H7 (cell line): ENCODE measurements around the gene EIF2B2. TPM values are rescaled to one million over a fixed set of nuclear protein-coding genes. Genes with fewer than 3 reads are reported as not detected.
A peak's percentile ranks its signal among the peaks of the same experiment; 100 is the strongest.

Experiments used
- DNase-seq: peaks from one replicate; pipeline ENCODE4 v3.0.0; 2012
- H3K27me3 ChIP-seq: 2 replicates; pipeline ENCODE4 v1.6.0; 2011; ENCODE audit warnings: mild to moderate bottlenecking, low read length; ENCODE audit not compliant: control insufficient read depth, insufficient read depth
- H3K36me3 ChIP-seq: replicated peaks from 2 replicates; pipeline ENCODE4 v1.5.1; 2011; ENCODE audit warnings: low read length; ENCODE audit not compliant: control insufficient read depth, insufficient read depth
- H3K4me3 ChIP-seq: 2 replicates; pipeline ENCODE4 v1.5.1; 2011; ENCODE audit warnings: low read depth, mild to moderate bottlenecking, control low read depth, low read length, moderate library complexity; ENCODE audit not compliant: insufficient read depth
- total RNA-seq: library from RNA; depleted of rRNA; stranded (reverse); fragments of >200 nt; shearing (Covaris generic); gene quantifications from 2 replicates; pipeline ENCODE4 v1.2.3, GENCODE V29; 2014

EIF2B2 gene
- total RNA-seq, 1 experiment from 2014 or later: 51.8 TPM

DNA sequence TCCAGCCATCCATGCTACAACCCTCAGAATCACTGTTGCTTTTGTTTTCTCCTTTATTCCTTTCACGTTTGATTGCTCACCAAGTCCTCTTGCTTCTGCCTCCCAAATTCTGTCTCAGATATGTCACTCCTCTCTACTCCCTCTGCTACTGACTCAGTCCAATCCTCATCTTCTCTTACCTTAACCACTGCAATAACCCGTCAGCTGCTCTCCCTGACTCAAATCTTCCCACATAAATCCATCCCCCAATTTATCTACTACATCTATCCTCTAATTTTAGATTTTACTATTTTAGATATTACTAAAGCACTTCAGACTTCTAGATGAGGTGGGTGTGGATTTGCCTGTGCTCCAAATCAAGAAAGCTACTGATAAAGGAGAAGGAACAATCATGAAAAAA, 23.2 kb downstream of the EIF2B2 start:
- peaks cover 7% of the 10 kb centered on the region for H3K36me3 ChIP-seq
- DNase-seq: no peak
- H3K27me3 ChIP-seq: no peaks in the 10 kb centered on the region
- no peak overlapping the region for H3K4me3 ChIP-seq

DNA sequence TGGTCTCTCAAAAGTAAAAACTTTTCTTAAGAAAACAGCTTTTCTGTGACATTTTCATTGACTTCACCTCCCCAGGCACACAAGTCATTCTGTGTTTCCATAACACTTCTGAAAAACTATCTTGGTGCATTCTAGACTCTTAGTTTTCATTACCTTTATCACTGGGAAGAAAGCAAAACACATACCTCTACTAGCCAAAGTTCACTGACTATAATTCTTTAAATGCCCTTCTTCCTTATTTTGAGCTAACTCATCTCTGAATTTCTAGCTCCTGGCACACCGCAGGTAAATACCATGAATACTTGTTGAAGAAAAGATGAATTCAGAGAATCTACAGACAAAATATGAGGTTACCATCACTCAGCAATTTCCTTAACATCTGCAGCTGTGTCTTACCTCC, 27.4 kb downstream of the EIF2B2 start:
- DNase-seq: no peak

DNA sequence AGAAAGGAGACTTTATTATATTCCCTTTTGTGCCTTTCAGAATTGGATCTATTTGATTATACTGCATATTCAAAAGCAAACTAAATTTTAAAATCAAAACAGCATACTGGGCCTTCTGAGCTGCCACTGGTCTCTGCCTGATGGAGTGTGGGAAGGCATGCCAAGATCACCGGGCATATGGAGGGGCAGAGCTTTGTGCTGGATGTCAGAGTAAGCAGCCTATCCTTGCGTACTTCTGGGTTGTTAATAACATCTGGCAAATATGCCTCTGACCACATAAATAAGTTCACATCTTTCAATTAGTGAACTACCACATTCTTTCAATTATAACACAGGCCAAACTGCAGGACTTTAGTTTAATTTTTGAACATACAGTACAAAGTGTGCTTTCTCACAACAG, 30.2 kb downstream of the EIF2B2 start:
- Histone ChIP-seq H3K36me3 (peaks cover 5% of the 10 kb centered on the region), H3K4me3 (no peak overlapping the region), H3K27me3 (no peaks in the 10 kb centered on the region)
- no peak for DNase-seq

More for the DNA sequence above, 27.4 kb downstream of the EIF2B2 start:
- no peaks in the 10 kb centered on the region for H3K27me3 ChIP-seq
- peaks cover 2% of the 10 kb centered on the region for H3K36me3 ChIP-seq
- H3K4me3 ChIP-seq: no peak overlapping the region

DNA sequence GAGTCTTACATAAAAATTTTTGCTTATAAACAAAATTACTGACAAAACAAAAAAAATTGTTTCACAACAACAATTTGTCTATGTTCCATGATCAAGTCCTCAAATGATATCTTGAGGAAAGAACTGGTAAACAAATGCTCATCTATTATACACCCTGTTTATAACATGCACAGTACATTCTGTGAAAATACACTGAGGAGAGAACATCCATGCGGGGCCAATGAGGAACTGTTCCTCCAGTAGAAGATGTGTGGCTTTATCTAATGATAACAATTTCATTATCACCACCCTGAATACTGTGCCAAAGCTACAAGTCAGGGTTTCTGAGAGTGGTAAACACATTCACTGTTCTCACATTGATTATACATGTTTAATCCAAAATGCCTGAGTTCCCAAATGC, 37.8 kb downstream of the EIF2B2 start:
- H3K4me3 ChIP-seq: no peak overlapping the region
- H3K27me3 ChIP-seq: no peaks in the 10 kb centered on the region
- peaks cover 4% of the 10 kb centered on the region for H3K36me3 ChIP-seq
- DNase-seq: no peak

DNA sequence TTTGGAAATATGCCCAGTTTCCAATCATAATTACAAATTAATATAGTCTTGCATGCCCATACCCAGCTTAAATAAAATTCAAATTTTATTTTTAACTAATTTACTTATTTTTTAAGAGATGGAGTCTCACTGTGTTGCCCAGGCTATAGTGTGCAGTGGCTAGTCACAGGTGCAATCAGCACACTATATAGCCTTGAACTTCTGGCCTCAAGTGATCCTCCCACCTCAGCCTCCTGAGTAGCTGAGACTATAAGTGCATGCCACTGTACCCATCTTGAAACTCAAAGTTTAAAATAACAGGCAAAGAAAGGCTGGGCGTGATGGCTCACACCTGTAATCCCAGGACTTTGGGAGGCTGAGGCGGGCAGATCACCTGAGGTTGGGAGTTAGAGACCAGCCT, 38.2 kb downstream of the EIF2B2 start:
- DNase-seq: no peak
- Histone ChIP-seq H3K36me3 (peaks cover 4% of the 10 kb centered on the region), H3K4me3 (no peak overlapping the region), H3K27me3 (no peaks in the 10 kb centered on the region)

DNA sequence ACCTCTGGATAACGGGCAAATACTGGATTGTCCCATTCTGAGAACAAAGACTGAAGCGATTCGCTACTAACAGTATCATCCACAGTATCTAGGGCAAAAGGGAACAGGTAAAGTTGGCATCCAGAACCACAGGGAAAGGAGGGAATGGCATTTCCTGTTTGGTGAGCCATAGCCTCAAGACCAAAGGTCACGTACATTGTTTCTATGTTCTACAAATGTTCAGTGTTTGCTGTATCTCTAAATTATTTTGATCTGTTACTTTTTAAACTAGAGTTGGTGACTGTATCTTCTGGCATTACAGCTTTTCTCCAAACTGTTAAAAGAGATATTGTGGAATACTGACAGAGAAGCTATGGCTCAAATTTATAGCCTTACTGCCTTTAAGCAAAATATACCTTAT, 38.9 kb downstream of the EIF2B2 start:
- H3K36me3 ChIP-seq: peaks cover 4% of the 10 kb centered on the region
- H3K27me3 ChIP-seq: no peaks in the 10 kb centered on the region
- no peak overlapping the region for H3K4me3 ChIP-seq
- no peak for DNase-seq

DNA sequence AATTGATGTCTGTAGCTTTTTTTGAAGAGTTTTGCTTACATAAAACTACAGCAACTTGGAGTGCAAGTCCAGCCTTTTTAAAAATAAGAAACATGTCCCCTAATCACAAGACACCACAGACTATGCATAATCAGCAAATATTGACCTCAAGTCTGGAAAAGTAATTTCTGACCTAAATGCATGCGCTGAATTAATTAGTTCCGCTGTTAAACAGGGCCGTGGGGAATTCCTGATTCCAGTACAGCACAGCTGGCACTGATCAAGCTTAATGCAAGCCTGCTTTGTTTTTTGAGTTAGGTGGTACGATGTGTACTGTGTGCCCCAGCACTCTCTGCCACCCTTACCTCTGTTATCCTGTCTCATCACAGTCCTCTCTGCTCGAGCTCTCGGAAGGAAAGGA, 39.3 kb downstream of the EIF2B2 start:
- Histone ChIP-seq H3K4me3 (no peak overlapping the region), H3K36me3 (peaks cover 3% of the 10 kb centered on the region), H3K27me3 (no peaks in the 10 kb centered on the region)
- no peak for DNase-seq

DNA sequence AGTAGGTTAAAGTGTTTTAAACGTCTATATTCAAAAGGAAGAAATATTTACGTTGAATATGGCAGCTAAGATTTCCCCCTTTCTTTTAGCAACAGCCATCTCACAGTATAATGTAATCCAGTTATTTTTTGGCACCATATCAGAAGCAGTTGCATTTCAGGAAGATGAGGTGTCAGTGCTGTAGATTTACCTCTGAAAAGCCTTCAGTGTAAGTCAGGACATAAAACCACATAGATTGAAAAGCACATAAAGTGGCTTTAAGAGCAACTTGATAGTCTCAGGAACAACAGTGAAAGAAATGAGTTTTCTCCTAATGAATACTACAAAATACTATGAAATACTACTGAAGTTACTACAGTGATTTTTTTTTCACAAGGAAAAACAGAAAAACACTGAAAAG, 41.6 kb downstream of the EIF2B2 start:
- DNase-seq: no peak
- Histone ChIP-seq H3K27me3 (no peaks in the 10 kb centered on the region), H3K4me3 (no peak overlapping the region), H3K36me3 (peaks cover 1% of the 10 kb centered on the region)

DNA sequence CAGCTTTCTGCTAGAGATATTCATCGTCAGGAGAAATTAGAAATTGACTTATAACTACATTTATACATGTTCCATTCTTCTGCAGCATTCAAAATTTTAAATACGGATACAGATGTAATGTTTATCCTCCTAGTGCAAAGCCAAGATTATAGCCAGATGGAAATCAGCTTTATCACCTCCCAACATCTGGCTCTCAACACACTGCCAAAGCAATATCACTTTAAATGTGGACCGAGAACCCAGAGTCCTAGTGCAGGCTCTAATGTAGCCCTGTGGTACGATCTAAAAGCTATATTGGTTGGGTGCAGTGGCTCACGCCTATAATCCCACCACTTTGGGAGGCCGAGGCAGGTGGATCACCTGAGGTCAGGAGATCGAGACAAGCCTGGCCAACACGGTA, 42.0 kb downstream of the EIF2B2 start:
- H3K4me3 ChIP-seq: no peak overlapping the region
- H3K36me3 ChIP-seq: no peaks in the 10 kb centered on the region; the same call in 1 of the 2 replicates
- DNase-seq: no peak
- no peaks in the 10 kb centered on the region for H3K27me3 ChIP-seq

DNA sequence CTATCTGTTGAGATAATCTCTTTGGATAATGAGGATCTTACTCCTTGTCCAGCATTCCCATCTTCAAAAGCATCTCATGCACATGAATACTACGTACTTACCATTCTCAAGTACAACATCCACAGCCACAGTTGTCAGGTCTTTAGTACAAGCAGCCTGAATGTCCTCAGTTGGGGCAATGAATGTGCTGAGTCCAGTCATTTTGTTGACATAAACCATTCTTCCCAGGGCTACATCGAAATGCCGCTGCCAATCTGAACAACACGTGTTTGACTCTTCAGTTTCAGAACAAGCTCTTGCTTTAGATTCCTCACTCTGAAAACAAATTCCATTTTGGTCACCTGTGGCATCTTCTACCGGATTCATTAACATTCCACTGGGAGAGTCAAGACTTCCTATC, 43.6 kb downstream of the EIF2B2 start:
- no peak for DNase-seq
- no peaks in the 10 kb centered on the region for H3K27me3 ChIP-seq
- no peak overlapping the region for H3K4me3 ChIP-seq
- no peaks in the 10 kb centered on the region; the same call in 1 of the 2 replicates for H3K36me3 ChIP-seq

DNA sequence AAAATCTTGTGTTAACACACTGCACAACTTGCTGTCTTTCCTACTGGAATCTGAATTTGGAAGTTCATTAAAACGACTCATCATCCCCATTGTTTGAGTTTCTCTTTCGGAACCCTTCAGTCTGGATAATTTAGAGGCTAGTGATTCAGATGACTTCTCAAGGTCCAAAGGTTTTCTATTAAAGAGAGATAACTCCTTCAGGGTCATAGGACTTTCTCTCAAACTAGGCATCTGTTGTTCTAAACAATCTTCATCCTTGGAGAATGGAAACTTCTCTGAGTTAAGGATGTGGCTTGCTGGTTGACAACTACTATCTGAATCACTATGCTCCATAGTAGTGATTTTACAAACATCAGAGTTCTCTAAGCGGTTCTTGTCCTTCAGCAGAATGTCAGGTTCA, 44.2 kb downstream of the EIF2B2 start:
- Histone ChIP-seq H3K36me3 (no peaks in the 10 kb centered on the region; the same call in 1 of the 2 replicates), H3K4me3 (no peak overlapping the region), H3K27me3 (no peaks in the 10 kb centered on the region)
- no peak for DNase-seq

DNA sequence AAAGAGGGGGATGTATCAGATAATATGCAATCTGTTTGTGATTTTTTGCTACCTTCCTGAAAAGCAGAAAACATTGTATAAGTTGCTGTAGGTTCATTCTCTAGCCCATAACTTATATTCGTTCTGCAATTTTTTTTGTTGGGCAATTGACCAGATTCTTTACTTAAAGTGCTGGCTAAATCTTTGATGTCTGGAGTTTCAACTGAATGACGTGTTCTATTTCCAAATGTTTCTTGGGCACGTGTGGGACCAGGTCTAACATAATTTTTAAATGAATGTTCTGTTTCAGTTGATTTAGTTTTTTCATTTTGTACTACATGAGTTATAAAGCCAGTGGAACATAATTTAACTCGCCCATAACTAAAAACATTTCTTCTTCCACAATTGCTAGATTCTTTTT, 44.8 kb downstream of the EIF2B2 start:
- no peak for DNase-seq
- Histone ChIP-seq H3K36me3 (no peaks in the 10 kb centered on the region), H3K27me3 (no peaks in the 10 kb centered on the region), H3K4me3 (no peak overlapping the region)

DNA sequence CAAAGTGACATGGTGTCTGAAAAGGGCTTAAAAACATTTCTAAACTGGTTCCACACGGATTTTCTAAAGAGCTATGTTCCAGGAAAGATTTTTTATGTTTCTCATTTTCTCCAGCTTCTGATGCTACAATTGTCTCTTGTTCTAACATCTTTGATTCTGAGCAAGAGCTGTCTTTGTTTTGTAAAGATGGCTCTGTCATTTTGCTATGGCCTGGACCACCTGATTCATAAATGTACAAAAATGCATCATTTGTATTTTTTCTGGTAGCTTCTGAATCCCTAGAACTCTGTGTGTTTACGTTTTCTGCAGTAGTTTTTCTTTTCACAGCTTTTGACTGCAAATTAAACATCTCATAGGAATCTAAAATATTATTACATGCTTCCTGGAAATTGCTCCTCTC, 45.4 kb downstream of the EIF2B2 start:
- no peak overlapping the region for H3K4me3 ChIP-seq
- no peak for DNase-seq

DNA sequence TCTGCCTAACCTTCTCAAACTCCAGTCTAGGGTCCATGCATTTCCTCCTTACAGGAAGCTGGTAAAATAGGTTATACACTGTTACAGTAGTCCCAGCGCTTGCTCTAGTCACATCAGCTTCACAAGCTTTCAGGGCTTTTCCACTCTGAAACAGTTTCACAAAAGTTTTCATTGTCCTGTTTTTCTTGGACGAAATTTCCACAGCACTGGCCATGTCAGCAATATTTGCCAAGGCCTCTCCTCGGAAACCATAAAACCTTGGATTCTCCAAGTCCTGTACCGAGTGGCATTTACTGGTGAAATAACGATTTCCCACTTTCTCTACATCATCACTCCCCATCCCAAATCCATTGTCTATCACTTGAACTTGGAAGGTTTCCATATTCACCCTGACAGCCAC, 46.4 kb downstream of the EIF2B2 start:
- Histone ChIP-seq H3K27me3 (no peaks in the 10 kb centered on the region), H3K36me3 (no peaks in the 10 kb centered on the region), H3K4me3 (no peak overlapping the region)
- DNase-seq: no peak

More for the DNA sequence above, 45.4 kb downstream of the EIF2B2 start:
- Histone ChIP-seq H3K27me3 (no peaks in the 10 kb centered on the region), H3K36me3 (no peaks in the 10 kb centered on the region)

DNA sequence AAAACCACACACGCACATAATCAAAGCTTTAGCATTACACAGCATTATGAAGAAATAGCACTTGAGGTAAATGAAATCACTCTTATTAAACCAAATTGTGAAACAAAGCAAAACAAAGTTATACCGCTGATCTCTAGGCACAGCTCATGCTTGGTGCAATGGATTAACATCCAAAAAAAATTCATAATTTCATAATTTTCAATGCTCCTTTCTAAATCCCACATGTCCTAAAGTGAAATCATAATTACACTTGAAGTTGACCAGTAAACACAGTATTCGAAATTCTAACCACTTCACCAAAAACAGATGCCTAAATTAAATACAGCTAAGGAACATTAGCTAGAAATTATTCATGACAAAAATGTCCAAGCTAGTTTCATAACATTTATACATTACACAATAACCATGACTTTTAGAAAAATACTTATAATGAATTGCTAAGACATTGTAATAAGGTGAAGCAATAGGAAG, 47.0 kb downstream of the EIF2B2 start:
- DNase-seq: no peak
- H3K36me3 ChIP-seq: no peaks in the 10 kb centered on the region
- H3K4me3 ChIP-seq: no peak overlapping the region
- no peaks in the 10 kb centered on the region for H3K27me3 ChIP-seq

DNA sequence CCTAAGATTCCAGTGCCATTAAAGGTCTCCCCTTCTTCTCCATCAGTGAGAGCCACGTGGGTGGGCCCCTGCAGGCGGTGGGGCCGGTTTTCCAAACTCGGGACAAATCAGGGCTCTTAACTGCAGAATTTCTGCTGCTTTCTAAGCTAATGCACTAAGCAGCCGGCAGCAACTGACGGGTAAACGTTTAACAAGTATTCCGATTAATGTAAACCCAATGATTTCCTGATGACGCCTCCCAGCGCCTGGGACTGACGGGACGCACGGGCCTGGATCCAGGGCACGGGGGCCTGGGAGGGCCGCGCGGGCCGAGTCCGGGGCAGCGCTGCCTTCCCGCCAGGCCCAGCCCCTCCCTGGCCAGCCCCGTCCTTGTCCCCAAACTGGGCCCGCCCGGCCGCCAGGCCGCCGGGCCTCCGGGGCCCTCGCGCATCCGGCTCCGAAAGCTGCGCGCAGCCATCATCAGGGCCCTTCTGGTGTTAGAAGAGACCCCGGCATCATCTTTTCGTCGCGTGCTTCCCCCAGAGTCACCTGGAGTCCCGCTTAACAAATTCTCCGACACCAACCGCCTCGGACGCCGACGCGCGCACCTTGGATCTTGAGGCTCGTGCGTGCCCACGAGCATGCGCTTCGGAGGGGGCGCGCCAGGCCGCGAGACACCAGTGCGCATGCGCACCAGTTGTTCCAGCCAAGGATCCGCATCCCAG, 48.3 kb downstream of the EIF2B2 start, which contains the start of gene MLH3:
Gene MLH3, minus strand, starts transcription at position 616 of the 704 bp plus-strand sequence. CDS start 1,812 bp downstream, outside the sequence.
- Histone ChIP-seq H3K4me3 (peak within 1 kb of the TSS; percentile 71), H3K27me3 (no peaks in the 10 kb centered on the region), H3K36me3 (no peaks in the 10 kb centered on the region)
- DNase-seq: peak; percentile 95
